HepG2 (cell line): Measurements from ENCODE around the gene RRAD. TPM values are rescaled to one million over a fixed set of nuclear protein-coding genes. Genes with fewer than 3 reads are reported as not detected.
A peak's percentile ranks its signal among the peaks of the same experiment; 100 is the strongest.

Experiments
- ARHGAP35 ChIP-seq: sonication (generic); formaldehyde crosslinking; IDR thresholded peaks from 2 replicates; pipeline ENCODE4 v1.9.0; 2022; ENCODE audit warnings: mild to moderate bottlenecking, inconsistent platforms, moderate library complexity, missing genetic modification reagents, borderline replicate concordance
- ARID5B ChIP-seq: IDR thresholded peaks from 2 replicates; pipeline ENCODE4 v1.4.0; 2020; ENCODE audit warnings: mild to moderate bottlenecking, missing genetic modification reagents
- BATF2 ChIP-seq: sonication (generic); formaldehyde crosslinking; IDR thresholded peaks from 2 replicates; pipeline ENCODE4 v1.8.0; 2022; ENCODE audit warnings: mild to moderate bottlenecking, missing genetic modification reagents, moderate library complexity
- FOXK2 ChIP-seq: fragments of 450-650 bp; IDR thresholded peaks from 2 replicates; pipeline ENCODE4 v1.6.1; 2016
- FOXM1 ChIP-seq: sonication (generic); formaldehyde crosslinking; IDR thresholded peaks from 2 replicates; pipeline ENCODE4 v1.5.0; 2020; ENCODE audit warnings: missing genetic modification reagents
- FOXO1 ChIP-seq: sonication (generic); formaldehyde crosslinking; IDR thresholded peaks from 2 replicates; pipeline ENCODE4 v1.4.0; 2020; ENCODE audit warnings: missing genetic modification reagents
- GZF1 ChIP-seq: sonication (generic); formaldehyde crosslinking; IDR thresholded peaks from 2 replicates; pipeline ENCODE4 v1.5.1; 2020; ENCODE audit warnings: mild to moderate bottlenecking, missing genetic modification reagents
- HHEX ChIP-seq: IDR thresholded peaks from 2 replicates; pipeline ENCODE4 v1.6.1; 2016; ENCODE audit warnings: control low read depth
- HMG20A ChIP-seq: IDR thresholded peaks from 2 replicates; pipeline ENCODE4 v1.6.1; 2016; ENCODE audit warnings: borderline replicate concordance
- HOXA9 ChIP-seq: sonication (generic); formaldehyde crosslinking; IDR thresholded peaks from 2 replicates; pipeline ENCODE4 v1.8.1; 2022; ENCODE audit warnings: missing genetic modification reagents, mild to moderate bottlenecking, moderate library complexity, borderline replicate concordance
- IRF1 ChIP-seq: sonication (generic); formaldehyde crosslinking; IDR thresholded peaks from 2 replicates; pipeline ENCODE4 v1.4.0; 2020; ENCODE audit warnings: low read depth, mild to moderate bottlenecking, missing genetic modification reagents
- JARID2 ChIP-seq: sonication (generic); formaldehyde crosslinking; IDR thresholded peaks from 2 replicates; pipeline ENCODE4 v1.8.1; 2023; ENCODE audit warnings: missing genetic modification reagents, inconsistent platforms; ENCODE audit not compliant: insufficient replicate concordance
- KLF6 ChIP-seq: IDR thresholded peaks from 2 replicates; pipeline ENCODE4 v1.8.0; 2016; ENCODE audit warnings: missing biosample characterization, missing genetic modification reagents
- MIER2 ChIP-seq: IDR thresholded peaks from 2 replicates; pipeline ENCODE4 v1.6.1; 2016; ENCODE audit warnings: missing biosample characterization, missing genetic modification reagents
- MTA3 ChIP-seq: sonication (generic); formaldehyde crosslinking; IDR thresholded peaks from 2 replicates; pipeline ENCODE4 v1.4.0; 2020; ENCODE audit warnings: missing genetic modification reagents
- NR2F2 ChIP-seq: IDR thresholded peaks from 2 replicates; pipeline ENCODE4 v1.6.1; 2012; ENCODE audit warnings: low read depth, inconsistent platforms, borderline replicate concordance
- RFXANK ChIP-seq: IDR thresholded peaks from 2 replicates; pipeline ENCODE4 v1.6.1; 2016
- SP2 ChIP-seq: sonication (generic); formaldehyde crosslinking; IDR thresholded peaks from 2 replicates; pipeline ENCODE4 v1.5.1; 2020; ENCODE audit warnings: mild to moderate bottlenecking, missing genetic modification reagents
- TRIM22 ChIP-seq: fragments of 450-650 bp; IDR thresholded peaks from 2 replicates; pipeline ENCODE4 v1.6.1; 2017
- XRCC5 ChIP-seq: fragments of 200-400 bp; formaldehyde crosslinking; optimal IDR thresholded peaks from 2 replicates; pipeline ENCODE3; 2017; ENCODE audit warnings: mild to moderate bottlenecking, low read length
- ZNF33B ChIP-seq: sonication (generic); formaldehyde crosslinking; IDR thresholded peaks from 2 replicates; pipeline ENCODE4 v1.5.1; 2020; ENCODE audit warnings: mild to moderate bottlenecking, missing genetic modification reagents
- ZNF513 ChIP-seq: sonication (generic); formaldehyde crosslinking; conservative IDR thresholded peaks from 2 replicates; pipeline ENCODE4 v1.5.0; 2020; ENCODE audit warnings: missing genetic modification reagents
- ZNF567 ChIP-seq: sonication (generic); formaldehyde crosslinking; IDR thresholded peaks from 2 replicates; pipeline ENCODE4 v1.8.1; 2023; ENCODE audit warnings: mild to moderate bottlenecking, missing genetic modification reagents, borderline replicate concordance
- polyA plus RNA-seq, 8 experiments: library from polyadenylated mRNA; depleted of rRNA in 3 of 8; stranded (reverse) in 7 of 8; unstranded in 1 of 8; fragments of >200 nt; fragmentation: Illumina TruSeq in 4 of 8; extraction: Trizol in 4 of 8; gene quantifications; 2 replicates each; pipeline versions ENCODE4 v1.2.1 to v1.2.3, GENCODE V29; 2011 to 2016; ENCODE audit warnings: low read depth in 4 of 8, missing spikeins in 1 of 8, mixed read lengths in 1 of 8; ENCODE audit not compliant: insufficient read depth in 1 of 8
- total RNA-seq, 5 experiments: library from RNA; depleted of rRNA; stranded (reverse); fragments of >200 nt; fragmentation: Illumina TruSeq; extraction: Trizol; gene quantifications; 2 replicates each; pipeline ENCODE4 v1.2.3, GENCODE V29; 2016; ENCODE audit warnings: low read depth in 1 of 5

The RRAD gene
- total and polyA plus RNA-seq, 2 of the 13 experiments (the other 11 are each of a cell fraction or from before 2014, with no cell fraction given) = 0.80 to 1.1 TPM

GRCh38 chr16:66905633-66906539 is 19.4 kb downstream of the RRAD start (continued):
- TF ChIP-seq FOXM1 (CRISPR knock-in tag) (no peak), NR2F2 (peak; percentile 68), BATF2 (no peak), FOXK2 (0 out of 2 replicates have a peak, but pooled peaks have one; percentile 45), MTA3 (CRISPR knock-in tag) (no peak), SP2 (CRISPR knock-in tag) (no peak), JARID2 (CRISPR knock-in tag) (no peak), ZNF33B (CRISPR knock-in tag) (no peak; the same call in 1 of the 2 replicates), IRF1 (CRISPR knock-in tag) (no peak), HMG20A (CRISPR knock-in tag) (no peak; the same call in 1 of the 2 replicates), KLF6 (CRISPR knock-in tag) (no peak; the same call in 1 of the 2 replicates), XRCC5 (peak; percentile 49), ZNF513 (CRISPR knock-in tag) (no peak), FOXO1 (CRISPR knock-in tag) (peak; percentile 92), MIER2 (peak; percentile 58; the same call in 1 of the 2 replicates), HOXA9 (no peak), TRIM22 (no peak), RFXANK (peak; percentile 72; the same call in 1 of the 2 replicates), GZF1 (CRISPR knock-in tag) (no peak; the same call in 1 of the 2 replicates), HHEX (CRISPR knock-in tag) (peak; percentile 59; the same call in 1 of the 2 replicates), ARHGAP35 (no peak), ZNF567 (CRISPR knock-in tag) (no peak; the same call in 1 of the 2 replicates), ARID5B (CRISPR knock-in tag) (peak; percentile 80)
